Vagina (tissue), 2 donors: ENCODE measurements around the gene SLC35B4. TPM values are rescaled to one million over a fixed set of nuclear protein-coding genes. Genes with fewer than 3 reads are reported as not detected.

ENCODE experiments used
- DNase-seq, 2 donors: peaks; one replicate each; pipeline ENCODE4 v3.0.0-alpha.2; 2017; ENCODE audit errors: extremely low spot score in 2 of 2
- H3K27ac ChIP-seq: fragments of 200-600 bp; sonication (generic); one replicate; pipeline ENCODE4 v1.5.1; 2019
- H3K27me3 ChIP-seq: fragments of 200-600 bp; sonication (generic); one replicate; pipeline ENCODE4 v1.5.1; 2019
- H3K36me3 ChIP-seq, 2 donors: fragments of 200-600 bp; sonication (generic); one replicate each; pipeline ENCODE4 v1.5.1; 2017 to 2019
- H3K4me1 ChIP-seq: fragments of 200-600 bp; sonication (generic); one replicate; pipeline ENCODE4 v1.5.1; 2019
- H3K4me3 ChIP-seq, 2 donors: fragments of 200-600 bp; sonication (generic); 1 replicate in 1 of 2; 2 replicates in 1 of 2; pipeline ENCODE4 v1.5.1; 2016 to 2019
- H3K9me3 ChIP-seq: fragments of 200-600 bp; sonication (generic); one replicate; pipeline ENCODE4 v1.5.1; 2019
- CTCF ChIP-seq, 3 experiments: fragments of 450-650 bp in 2 of 3; fragments of 200-600 bp in 1 of 3; sonication (generic) in 1 of 3; IDR thresholded peaks; one replicate each; pipeline ENCODE4 v1.5.1; 2017 to 2019; ENCODE audit warnings: antibody characterized with exemption in 3 of 3, mild to moderate bottlenecking in 2 of 3, moderate library complexity in 2 of 3
- POLR2A ChIP-seq, 2 donors: fragments of 450-650 bp; IDR thresholded peaks; one replicate each; pipeline ENCODE4 v1.6.1; 2017; ENCODE audit warnings: antibody characterized with exemption in 2 of 2, mild to moderate bottlenecking in 2 of 2, moderate library complexity in 2 of 2
- POLR2AphosphoS5 ChIP-seq, 2 donors: sonication (generic); formaldehyde crosslinking; IDR thresholded peaks; one replicate each; pipeline ENCODE4 v1.9.0; 2017; ENCODE audit warnings: antibody characterized with exemption in 2 of 2, mild to moderate bottlenecking in 2 of 2, low read depth in 1 of 2; ENCODE audit not compliant: insufficient read depth in 1 of 2
- intact Hi-C: fragments of 100-400 bp; cut with DNase I; formaldehyde crosslinking; loops from one replicate; pipeline ENCODE4 v1.15.1; 2023
- total RNA-seq: library from RNA; depleted of rRNA; stranded (reverse); fragments of >200 nt; gene quantifications from one replicate; pipeline ENCODE4 v1.2.3, GENCODE V29; 2016

The SLC35B4 gene
- total RNA-seq, 1 donor from 2014 or later, result 13.0 TPM

GRCh38 chr7:134332892-134333291 lies 16.2 kb upstream of the SLC35B4 start:
- intact Hi-C loops, result no loop called here
- DNase-seq, result no peak
- Histone ChIP-seq H3K27me3 (no peaks in the 10 kb centered on the region), H3K4me1 (no peaks in the 10 kb centered on the region), H3K4me3 (no peak overlapping the region), H3K27ac (no peak overlapping the region), H3K36me3 (no peaks in the 10 kb centered on the region), H3K9me3 (no peaks in the 10 kb centered on the region)
- TF ChIP-seq CTCF (IDR thresholded peaks at IDR 0.05) (no peak), POLR2A (IDR thresholded peaks at IDR 0.05) (no peak), POLR2AphosphoS5 (IDR thresholded peaks at IDR 0.05; ENCODE audit: insufficient read depth in 1 of 2, low read depth in 1 of 2) (no peak)

DNA sequence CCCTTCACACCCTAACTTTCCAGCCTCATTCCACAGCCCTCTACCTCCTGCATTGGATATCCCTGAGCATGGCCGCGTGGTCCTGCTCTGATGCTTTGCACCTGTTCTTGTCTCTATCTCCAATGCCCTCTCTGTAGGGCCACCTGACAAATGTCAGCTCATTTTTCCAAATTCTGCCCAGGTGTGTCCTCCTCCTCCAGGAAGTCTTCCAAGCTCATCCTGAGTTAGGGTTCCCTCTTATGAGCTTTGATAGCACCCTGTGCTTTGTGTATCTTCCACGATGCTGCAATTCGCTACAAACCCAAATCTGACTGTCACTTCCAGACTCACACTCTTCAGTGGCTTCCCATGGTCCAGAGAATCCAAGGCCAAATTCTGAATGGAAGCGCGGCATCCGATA lies 14.7 kb upstream of the SLC35B4 start:
- no peak for TF ChIP-seq POLR2A (IDR thresholded peaks at IDR 0.05)
- TF ChIP-seq POLR2AphosphoS5 (IDR thresholded peaks at IDR 0.05; ENCODE audit: insufficient read depth in 1 of 2, low read depth in 1 of 2), result no peak
- TF ChIP-seq CTCF (IDR thresholded peaks at IDR 0.05), result no peak
- Histone ChIP-seq H3K4me1 (no peaks in the 10 kb centered on the region), H3K27me3 (no peaks in the 10 kb centered on the region), H3K9me3 (no peaks in the 10 kb centered on the region), H3K27ac (no peak overlapping the region), H3K4me3 (no peak overlapping the region), H3K36me3 (no peaks in the 10 kb centered on the region)
- no peak for DNase-seq
- intact Hi-C loops, result no loop called here

- Histone ChIP-seq H3K27me3 (no peaks in the 10 kb centered on the region), H3K36me3 (no peaks in the 10 kb centered on the region), H3K27ac (no peak overlapping the region), H3K9me3 (no peaks in the 10 kb centered on the region), H3K4me3 (no peak overlapping the region), H3K4me1 (no peaks in the 10 kb centered on the region)
- DNase-seq, result no peak
- TF ChIP-seq POLR2A (IDR thresholded peaks at IDR 0.05) (no peak), POLR2AphosphoS5 (IDR thresholded peaks at IDR 0.05; ENCODE audit: insufficient read depth in 1 of 2, low read depth in 1 of 2) (no peak), CTCF (IDR thresholded peaks at IDR 0.05) (no peak)
- intact Hi-C loops, result no loop called here
Observed at GRCh38 chr7:134330974-134331373, 14.2 kb upstream of the SLC35B4 start.

- intact Hi-C loops, result no loop called here
- Histone ChIP-seq H3K4me3 (no peak overlapping the region), H3K27me3 (no peaks in the 10 kb centered on the region), H3K27ac (no peak overlapping the region), H3K4me1 (no peaks in the 10 kb centered on the region), H3K36me3 (no peaks in the 10 kb centered on the region), H3K9me3 (no peaks in the 10 kb centered on the region)
- no peak for DNase-seq
- TF ChIP-seq CTCF (IDR thresholded peaks at IDR 0.05), result no peak
- no peak for TF ChIP-seq POLR2AphosphoS5 (IDR thresholded peaks at IDR 0.05; ENCODE audit: insufficient read depth in 1 of 2, low read depth in 1 of 2)
- no peak for TF ChIP-seq POLR2A (IDR thresholded peaks at IDR 0.05)
Observed at GRCh38 chr7:134329614-134330346, 13.1 kb upstream of the SLC35B4 start.

DNA sequence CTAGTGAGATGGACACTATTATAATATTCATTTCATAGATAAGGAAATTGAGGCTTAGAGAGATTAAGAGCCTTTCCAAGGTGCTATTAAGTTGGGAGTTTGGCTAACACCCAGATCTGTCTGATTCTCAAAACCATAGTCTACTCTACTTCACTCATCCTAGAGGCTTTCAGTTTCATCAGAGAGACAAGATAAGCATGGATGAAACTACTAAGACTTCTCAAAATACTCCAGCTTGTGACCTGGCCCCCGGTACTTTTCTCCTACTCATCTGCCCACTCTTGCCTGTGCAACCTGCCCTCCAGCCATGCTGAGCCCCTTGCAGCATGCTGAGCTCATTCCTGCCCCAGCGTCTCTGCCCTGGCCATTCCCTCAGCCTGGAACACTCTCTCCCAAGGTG lies 12.2 kb upstream of the SLC35B4 start:
- no peak for DNase-seq
- no peaks in the 10 kb centered on the region for H3K27me3 ChIP-seq
- H3K36me3 ChIP-seq, result no peaks in the 10 kb centered on the region
- no peak overlapping the region for H3K27ac ChIP-seq
- no peak overlapping the region for H3K4me3 ChIP-seq
- no peaks in the 10 kb centered on the region for H3K9me3 ChIP-seq
- TF ChIP-seq POLR2A (IDR thresholded peaks at IDR 0.05), result no peak
- TF ChIP-seq POLR2AphosphoS5 (IDR thresholded peaks at IDR 0.05; ENCODE audit: insufficient read depth in 1 of 2, low read depth in 1 of 2), result no peak
- no peak for TF ChIP-seq CTCF (IDR thresholded peaks at IDR 0.05)
- H3K4me1 ChIP-seq, result no peaks in the 10 kb centered on the region
- intact Hi-C loops, result no loop called here
